Fibroblast of skin of scalp (primary cell): ENCODE data around the gene SMAP1.

Source experiments
- DNase-seq: peaks from one replicate; pipeline ENCODE4 v3.0.0-alpha.2; 2013

Gene SMAP1

GRCh38 chr6:70843328-70843918 lies 175.7 kb downstream of the SMAP1 start:
- DNase-seq: no peak

- DNase-seq: no peak
These were observed 176.6 kb downstream of the SMAP1 start for GRCh38 chr6:70844301-70844700.

- no peak for DNase-seq
These were observed 178.6 kb downstream of the SMAP1 start for GRCh38 chr6:70846207-70846835.

- no peak for DNase-seq
These were observed 179.7 kb downstream of the SMAP1 start for GRCh38 chr6:70847106-70848084.

GRCh38 chr6:70849348-70850069 lies 181.8 kb downstream of the SMAP1 start:
- DNase-seq: peak; percentile 10

- DNase-seq: no peak
These were observed 185.1 kb downstream of the SMAP1 start for GRCh38 chr6:70852667-70853246.

- no peak for DNase-seq
These were observed 189.8 kb downstream of the SMAP1 start for GRCh38 chr6:70857387-70858077.

GRCh38 chr6:70860045-70860444 lies 192.4 kb downstream of the SMAP1 start:
- DNase-seq: no peak

- no peak for DNase-seq
These were observed 193.2 kb downstream of the SMAP1 start for GRCh38 chr6:70860920-70861319.

GRCh38 chr6:70863343-70863742 lies 195.7 kb downstream of the SMAP1 start:
- DNase-seq: no peak

GRCh38 chr6:70864401-70864800 lies 196.7 kb downstream of the SMAP1 start:
- DNase-seq: no peak

- DNase-seq: no peak
These were observed 204.8 kb downstream of the SMAP1 start for GRCh38 chr6:70872469-70872868.

- DNase-seq: no peak
These were observed 206.7 kb downstream of the SMAP1 start for GRCh38 chr6:70874181-70874913.

GRCh38 chr6:70879496-70879895 lies 211.8 kb downstream of the SMAP1 start:
- DNase-seq: no peak

- DNase-seq: peak; percentile 56
These were observed 216.6 kb downstream of the SMAP1 start for GRCh38 chr6:70884074-70884983.

GRCh38 chr6:70886071-70886470 lies 218.4 kb downstream of the SMAP1 start:
- DNase-seq: no peak

- no peak for DNase-seq
These were observed 219.0 kb downstream of the SMAP1 start for GRCh38 chr6:70886661-70887060.

- no peak for DNase-seq
These were observed 221.6 kb downstream of the SMAP1 start for GRCh38 chr6:70889270-70889669.

- DNase-seq: no peak
These were observed 226.3 kb downstream of the SMAP1 start for GRCh38 chr6:70894001-70894400.

GRCh38 chr6:70900047-70900446 lies 232.4 kb downstream of the SMAP1 start:
- DNase-seq: no peak
